ENCODE results near the gene VPS13D.
"Not testable (repeated sequence)": the region's sequence is repeated elsewhere in the genome, so short reads cannot be mapped to it uniquely, and the experiment has no call there.

VPS13D gene

DNA sequence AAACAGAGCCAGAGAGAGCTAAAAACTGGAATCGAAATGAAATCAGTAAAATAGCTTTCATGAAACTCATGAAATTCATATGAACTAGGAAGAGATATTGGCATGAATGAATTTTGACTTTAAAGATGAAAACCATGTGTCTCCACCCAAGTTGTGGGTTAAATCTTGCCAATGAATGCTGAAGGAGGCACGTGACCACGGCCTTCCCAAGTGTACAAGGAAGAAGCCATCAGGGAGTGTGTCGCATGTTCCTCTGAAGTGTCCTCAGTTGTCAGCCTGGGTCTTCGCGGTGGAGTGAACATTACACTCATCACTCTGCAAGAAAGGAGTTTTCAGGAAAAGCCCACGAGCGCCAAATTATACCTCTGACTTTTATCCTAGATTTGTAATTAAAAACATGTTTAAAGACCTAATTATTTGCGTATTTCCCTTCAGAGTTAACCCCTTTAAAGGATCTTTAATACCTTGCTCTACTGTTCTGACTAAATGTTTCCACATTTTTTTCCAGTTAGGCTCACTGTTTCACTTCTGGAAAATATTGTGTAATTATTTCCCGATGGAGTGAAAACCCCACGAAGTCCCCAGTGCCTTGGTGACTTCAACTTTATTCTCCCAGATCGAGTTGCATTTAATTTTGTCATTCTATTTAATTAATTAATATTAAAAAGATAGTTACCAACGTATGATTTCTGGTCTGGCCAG is 269.9 kb downstream of the VPS13D start:
- no peak for DNase-seq

DNA sequence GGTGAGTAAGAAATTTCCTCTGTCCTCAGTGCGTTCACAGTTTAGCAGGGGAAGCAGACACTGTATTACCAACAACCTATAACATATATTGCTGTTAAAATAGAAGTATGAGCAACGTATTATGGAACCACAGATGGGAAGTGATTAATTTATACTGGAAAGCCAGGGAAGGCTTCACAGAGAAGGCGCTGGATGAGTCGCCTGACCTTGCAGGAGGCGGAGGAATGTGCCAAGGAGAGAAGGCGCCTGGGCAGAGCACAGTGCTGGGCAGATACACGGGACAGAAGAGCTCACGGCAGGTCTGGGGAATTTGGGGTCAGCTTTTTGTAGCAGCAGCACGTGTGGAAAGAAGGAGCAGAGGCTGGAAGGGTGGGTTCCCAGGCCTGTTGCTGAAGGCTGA is 271.8 kb downstream of the VPS13D start:
- peak; percentile 79 for DNase-seq

DNA sequence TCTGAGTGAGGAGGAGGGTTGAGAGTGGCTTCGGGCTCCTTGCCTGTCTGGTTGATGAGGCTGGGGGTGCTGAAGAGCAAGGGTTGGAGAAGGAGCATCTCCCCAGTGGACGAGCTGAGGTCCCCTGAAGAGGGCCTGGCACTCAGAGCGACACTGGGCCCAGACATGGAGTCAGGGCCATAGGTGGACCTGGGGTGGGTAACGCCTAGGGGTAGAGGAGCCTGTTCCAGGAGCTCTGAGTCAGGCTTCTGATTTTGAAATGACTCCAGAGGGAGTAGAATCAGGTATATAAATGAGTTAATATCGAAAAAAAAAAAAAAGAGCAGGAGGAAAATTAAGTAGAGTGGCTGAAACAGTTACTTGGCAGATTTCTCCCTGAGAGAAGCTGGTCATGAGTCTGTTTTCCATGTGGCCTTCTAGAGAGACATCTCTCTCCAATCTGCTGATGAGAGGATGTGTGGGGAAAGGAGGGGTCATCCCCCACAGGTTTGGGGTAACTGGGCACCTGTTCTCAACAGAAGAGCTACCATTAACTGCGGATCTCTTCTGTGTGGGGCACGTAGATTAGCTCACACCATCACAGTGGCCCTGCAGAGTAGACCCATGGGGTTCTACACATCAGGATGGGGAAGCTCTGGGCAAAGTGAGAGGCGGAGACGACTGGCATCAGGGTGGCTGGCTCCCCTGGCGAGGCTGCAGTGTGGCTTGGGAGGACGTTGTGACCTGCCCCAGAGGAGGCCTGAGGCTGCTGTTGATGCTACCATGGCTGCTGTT is 272.7 kb downstream of the VPS13D start:
- no peak for DNase-seq

DNA sequence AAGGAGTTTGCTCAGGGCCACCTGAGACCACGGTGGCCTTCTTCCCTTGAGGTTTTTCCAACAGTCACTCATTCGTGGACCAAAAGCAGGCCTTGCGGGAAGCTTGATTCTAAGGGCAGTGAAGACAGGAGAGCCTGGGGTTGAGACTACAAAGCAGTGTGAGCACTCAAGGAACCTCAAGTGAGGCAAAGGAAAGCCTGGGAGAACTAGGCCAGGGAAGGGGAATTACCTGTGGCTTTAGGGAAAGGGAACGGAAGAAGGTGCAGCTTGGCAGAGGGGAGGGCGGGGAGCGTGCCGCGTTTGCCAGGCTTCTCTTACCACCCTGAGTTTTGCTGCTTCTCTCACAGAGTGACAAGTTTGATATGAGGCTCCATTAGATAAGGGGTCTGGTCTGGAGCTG is 273.9 kb downstream of the VPS13D start:
- DNase-seq = no peak

DNA sequence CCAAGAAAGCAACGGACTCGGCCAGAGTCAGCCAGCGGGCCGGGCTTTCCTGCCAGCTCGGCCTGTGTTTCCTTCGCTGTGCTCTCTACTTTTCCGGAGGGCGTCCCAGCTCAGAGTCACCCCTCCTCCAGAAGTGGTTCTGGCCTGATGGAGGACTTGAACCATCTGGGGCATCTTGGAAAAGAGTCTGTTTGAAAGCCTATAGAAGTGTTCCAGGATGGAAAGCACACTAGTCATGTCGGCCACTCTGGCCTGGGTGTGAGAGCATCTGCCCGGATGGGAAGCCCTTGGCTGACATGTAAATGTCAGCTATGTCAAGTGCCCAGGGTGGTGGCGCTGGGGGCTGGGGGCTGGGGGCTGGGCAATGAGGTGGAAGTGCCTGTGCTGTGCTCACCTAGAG is 274.8 kb downstream of the VPS13D start:
- no peak for DNase-seq

DNA sequence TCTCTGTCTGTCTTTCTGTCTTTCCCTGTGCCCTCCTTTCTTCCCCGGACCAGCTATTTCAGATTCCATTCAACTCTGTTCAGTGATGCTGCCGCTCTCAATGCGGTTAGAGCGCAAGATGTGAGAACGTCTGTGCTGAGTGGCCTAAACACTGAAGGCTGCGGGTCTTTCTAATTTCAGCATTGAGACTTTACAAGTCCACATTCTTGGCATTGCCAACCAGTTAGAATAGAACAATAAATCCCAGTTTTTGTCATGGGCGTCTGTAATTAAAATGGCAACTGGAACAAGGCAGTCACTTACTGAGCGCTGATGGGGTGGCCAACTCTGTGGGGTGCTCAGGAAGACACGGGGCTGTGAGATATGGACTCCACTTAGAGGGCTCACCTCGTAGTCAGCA is 275.4 kb downstream of the VPS13D start:
- DNase-seq = no peak

DNA sequence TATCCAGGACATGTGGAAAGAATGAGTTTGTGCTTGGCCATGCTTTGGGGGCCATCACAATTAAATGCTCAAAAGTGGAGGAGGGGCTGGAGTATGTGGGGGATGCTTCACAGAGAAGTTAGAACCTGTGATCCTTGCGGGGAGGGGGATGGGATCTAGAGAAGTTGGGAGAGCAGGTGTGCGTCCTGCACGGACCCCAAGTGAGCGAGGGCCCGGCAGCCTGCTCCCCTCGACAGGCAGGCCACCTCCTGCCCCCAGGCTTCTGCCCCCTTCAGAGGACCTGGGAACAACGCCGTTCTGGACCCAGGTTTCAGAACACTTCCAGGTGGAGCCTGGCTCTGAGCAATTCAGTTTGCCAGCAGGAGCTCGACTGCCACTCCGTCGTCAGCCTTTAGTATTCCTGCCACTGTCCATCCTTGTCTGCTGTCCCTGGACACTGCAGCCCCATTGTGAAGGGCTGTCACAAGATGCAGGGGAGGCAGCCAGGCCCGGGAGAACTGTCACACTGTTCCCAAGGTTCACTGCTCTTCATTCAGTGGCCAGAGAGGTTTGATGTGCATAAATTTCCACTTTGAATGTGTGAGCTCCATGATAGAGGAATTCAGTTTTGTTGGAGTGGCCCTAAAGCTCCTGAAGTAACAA is 275.9 kb downstream of the VPS13D start:
- DNase-seq = no peak

DNA sequence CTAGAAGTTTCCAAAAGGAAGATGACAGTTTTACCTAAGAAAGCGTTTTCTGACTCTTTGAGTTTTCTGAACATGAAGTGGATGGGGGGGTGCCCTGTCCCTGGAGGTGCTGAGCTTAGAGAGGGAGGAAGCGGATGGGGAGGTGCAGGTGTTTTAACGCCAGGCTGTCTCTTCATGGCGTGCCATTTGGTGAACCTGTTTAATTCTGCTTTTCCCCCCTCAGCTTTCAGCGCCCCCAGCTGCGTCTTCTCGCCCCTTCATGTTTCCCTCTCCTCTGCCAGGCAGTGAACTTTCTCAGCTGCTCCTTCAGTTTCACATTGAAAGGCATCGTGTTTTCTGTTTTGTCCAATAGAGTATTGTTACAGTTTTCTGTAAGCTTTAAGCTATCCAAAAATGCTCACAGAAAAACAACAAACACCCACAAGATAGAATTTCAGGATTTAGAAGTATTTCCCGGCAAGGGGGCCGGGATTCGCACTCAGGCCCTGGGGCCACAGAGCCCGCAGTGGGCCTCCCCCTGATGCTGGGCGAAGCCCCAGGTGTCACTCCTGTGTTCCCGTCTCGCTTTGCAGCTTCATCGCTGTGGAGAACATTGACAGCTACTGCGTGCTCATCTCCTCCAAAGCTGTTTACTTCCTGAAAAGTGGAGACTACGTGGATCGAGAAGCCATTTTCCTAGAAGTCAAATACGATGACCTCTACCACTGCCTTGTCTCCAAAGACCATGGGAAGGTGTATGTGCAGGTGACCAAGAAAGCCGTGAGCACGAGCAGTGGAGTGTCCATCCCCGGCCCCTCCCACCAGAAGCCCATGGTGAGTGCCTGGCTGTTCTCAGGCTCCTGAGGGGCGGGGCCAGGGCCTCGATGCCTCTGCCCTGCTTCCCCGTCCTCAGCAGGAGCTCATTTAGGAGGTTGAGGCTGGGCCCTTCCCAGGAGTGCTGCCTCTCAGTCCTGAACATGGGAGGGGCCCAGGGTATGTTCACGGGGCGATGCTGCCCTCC is 276.8 kb downstream of the VPS13D start:
- DNase-seq = no peak

DNA sequence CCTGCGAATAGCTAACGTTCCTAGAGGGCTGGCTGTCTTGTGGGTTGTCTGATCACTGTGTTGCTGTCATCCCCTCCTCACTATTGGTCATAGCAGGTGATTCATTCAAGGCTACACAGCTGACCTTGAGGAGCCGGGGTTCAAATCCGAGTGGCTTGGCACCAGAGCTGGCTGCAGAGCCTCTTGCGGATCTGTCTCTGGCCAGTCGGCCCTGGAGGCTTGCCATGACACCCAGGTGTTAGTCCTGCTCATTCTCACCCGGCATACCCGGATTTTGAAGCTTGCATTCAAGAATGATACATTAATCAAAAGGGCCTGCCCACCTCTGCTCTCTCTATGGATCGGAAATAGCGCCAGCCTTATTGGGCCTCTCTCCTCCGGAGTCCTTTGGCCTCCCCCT is 277.8 kb downstream of the VPS13D start:
- no peak for DNase-seq

DNA sequence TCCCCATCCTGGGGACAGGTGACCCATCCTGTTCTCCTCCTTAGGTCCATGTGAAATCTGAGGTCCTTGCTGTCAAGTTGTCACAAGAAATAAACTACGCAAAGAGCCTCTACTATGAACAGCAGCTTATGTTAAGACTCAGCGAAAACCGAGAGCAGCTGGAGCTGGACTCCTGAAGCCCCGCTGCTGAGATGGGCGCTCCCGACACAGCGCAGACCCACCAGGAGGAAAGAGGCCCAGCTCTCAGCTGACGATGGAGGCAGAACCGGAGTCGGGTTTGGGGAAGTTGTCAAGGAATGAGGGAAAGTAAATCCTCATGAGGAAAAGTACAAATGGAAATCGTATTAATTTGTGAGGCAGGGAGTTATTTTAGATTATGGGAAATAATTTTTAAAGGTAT is 279.0 kb downstream of the VPS13D start:
- DNase-seq = no peak

DNA sequence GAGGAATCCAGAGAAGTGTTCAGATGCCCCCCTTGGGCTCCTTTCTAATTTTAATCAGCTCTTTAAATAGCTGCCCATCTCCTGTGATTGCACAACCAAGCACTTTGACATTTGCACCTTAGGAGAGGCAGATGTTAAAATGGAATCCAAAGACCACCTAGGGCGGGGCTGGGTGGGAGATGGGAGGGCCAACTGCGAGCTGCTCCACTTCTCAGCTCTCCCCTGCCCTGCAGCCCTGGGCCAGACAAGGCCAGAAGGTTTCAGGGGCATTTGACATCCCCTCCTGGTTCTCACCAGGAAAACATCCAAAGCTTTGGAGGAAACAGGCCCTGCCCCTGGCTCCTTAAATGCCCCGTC is 281.3 kb downstream of the VPS13D start:
- DNase-seq = no peak

DNA sequence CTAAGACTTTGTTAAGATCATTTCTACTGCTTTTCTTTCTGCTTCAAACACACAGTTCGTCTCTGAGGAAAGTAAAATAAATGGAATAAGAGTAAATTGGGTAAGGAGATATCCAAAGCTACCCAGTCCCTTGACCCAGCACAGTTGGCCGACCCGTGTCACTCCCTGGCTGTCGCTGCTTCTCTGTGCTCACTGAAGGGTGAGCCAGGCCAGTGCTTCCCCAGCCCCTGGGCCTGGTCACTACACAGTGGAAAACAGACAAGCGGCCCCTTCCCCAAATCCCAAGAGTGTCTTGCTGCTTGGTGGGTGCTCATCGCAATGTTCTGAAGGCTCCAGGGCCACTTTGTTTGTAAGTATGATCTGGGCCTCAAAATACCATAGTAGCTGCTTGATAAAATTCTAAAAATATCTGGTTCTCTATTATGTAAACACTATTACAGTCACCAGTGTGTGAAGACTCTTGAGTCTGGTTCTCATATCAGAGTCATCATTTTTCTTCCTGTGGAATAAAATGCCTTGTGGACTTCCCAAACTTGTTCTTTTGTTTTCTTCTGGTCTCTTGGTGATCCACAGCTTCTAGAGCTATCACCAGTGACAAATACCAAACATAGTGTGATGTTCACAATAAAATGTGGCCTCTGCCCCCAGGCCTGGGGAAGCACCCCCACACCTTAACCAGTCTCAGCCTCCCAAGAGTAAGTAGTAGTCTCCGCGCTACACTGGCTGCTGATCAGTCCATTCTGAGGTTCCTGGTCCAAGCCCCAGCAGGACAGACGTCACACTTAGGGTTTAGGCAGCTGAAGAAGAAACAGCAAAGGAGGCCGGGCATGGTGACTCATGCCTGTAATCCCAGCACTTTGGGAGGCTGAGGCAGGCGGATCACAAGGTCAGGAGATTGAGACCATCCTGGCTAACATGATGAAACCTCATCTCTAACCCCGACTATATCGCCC is 282.0 kb downstream of the VPS13D start:
- peak; percentile 30 for DNase-seq

DNA sequence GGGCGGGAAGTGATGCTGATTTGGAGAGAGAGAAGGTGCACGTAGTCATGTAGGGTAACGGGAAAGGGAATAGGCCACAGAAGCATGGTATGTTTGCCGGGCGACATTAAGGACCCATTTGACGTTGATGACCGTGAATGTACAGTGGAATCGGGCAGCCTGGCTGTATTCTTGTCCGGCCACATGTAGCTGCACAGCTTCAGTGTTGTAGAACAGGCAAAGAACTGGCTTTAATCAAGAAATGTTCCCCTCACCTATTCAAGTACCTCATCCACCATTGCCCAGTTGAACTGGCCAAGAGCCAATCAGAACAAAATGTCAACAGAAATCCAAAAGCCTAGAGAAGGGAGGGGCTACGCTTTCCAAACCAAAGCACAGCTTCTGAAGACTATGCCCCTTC is 283.4 kb downstream of the VPS13D start:
- no peak for DNase-seq

DNA sequence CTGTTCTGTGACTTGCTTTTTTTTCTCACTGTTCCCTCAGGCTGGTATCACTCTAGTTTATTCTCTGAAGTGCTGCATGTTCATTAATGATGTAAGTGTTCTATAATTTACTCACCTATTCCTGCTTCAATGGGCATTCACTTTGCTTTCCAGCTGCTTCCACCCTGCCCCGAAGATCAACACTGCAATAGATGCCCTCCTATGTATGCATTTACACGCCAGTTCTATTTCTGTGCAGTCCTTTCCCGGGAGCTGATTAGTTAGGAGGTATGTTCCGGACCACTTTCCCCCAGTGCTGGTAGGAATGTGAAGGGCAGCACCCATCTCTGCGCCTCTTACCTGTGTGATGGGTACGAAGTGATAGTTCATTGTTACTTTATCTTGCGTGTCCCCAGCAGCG is 284.8 kb downstream of the VPS13D start:
- DNase-seq = no peak

DNA sequence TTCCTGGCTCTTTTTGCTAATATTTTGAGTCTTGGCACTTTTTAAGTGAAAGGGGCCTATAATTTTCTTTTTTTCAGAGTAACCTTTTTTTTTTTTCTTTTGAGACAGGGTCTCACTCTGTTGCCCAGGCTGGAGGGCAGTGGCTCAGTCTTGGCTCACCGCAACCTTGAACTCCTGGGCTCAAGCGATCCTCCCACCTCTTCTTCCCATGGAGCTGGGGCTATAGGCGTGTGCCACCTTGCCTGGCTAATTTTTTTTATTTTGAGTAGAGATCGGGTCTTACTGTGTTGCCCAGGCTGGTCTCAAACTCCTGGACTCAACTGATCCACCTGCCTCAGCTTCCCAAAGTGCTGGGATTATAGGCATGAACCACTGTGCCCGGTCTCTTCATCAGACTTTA is 285.4 kb downstream of the VPS13D start:
- no peak for DNase-seq

DNA sequence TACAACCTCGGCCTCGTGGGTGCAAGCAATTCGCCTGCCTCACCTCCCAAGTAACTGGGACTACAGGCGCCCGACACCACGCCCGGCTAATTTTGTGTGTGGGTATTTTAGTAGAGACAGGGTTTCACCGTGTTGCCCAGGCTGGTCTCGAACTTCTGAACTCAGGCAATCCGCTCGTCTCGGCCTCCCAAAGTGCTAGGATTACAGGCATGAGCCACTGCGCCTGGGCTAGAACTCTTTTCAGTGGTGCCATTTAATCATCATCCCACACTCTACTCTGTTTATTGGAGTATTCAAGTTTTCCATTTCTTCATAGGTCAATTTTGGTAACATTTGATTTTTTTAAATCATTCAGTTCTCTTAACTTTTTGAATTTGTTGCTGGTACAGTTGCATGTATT is 286.9 kb downstream of the VPS13D start:
- no peak for DNase-seq

DNA sequence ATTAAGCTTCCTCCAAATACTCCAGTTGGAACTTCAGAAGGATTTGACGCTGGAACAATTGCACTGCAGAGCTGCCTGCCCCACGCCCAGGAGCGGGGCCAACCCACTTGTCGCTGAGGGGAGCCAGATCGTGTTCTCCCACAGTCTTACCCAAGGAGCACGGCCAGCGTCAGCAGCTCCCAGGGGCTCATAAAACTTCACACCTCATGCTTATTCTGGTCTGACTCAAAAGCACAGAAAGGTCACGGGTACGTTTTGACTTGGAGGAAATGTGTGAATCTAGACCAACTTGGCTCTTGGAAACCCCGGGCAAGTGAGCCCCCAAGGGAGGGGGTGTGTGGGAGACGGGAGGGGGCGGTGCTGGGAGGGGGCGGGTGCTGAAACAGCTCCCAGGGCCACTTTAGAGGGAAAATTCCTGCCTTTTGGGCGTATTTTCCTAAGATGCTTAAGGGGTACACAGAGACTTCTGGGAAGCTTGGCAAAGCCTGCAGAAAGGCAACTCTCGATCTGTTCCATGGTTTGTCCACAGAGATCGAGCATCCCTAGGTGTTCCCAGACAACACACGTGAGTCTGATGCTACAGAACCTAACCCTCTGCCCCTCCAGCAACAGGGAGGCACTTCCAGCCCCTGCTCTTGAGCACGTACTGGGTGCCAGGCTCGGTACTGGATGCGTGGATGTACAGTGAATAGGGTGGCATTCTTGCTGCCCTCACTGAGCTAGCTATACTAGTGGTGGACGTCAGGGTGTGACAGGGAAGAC is 289.3 kb downstream of the VPS13D start:
- DNase-seq = peak; percentile 7

DNA sequence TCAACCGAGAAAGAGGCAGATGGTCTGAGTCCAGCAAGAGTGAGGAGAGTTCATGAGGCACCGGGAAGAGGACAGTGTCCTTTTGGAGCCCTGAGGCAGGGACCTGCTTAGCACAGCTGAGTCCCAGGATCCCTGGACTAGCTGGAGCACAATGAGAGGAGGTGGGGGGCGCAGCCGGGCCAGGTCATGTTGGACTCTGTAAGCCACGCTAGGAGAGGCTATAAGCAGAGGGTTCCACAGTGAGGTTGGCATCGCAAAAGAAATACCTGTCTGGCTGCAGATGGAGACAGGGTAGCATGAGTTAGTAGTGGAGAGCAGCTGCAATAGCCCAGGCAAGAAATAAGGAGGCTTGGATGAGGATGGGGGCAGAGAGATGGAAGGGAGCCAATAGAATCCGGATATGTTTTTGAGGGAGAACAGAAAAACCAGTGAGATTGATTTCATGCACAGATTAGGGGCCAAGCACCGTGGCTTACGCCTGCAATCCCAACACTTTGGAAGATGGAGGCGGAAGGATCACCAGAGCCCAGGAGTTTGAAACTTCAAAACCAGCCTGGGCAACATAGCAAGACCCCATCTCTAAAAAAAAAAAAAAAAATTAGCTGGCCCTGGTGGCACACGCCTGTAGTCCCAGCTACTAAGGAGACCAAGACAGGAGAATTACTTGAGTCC is 290.0 kb downstream of the VPS13D start:
- no peak for DNase-seq

DNA sequence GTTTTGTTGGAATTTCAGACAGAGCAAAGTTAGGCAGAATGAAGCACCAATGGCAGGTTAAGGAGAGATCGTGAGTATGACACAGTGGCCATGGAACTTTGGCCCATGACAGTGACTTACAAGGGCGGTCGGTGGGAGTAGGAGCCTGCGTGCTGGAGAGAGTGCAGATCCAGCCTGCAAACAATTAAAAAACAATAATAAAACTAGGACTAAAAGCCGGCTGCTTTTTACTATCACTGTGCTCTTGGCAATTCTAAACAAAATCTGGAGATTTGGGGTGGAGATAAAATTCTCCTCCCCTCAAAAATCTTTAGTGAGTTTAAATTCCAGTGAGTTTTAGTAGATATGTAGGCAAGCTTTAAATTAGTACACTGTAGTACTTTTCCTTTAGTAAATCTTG is 291.3 kb downstream of the VPS13D start:
- DNase-seq = no peak

DNA sequence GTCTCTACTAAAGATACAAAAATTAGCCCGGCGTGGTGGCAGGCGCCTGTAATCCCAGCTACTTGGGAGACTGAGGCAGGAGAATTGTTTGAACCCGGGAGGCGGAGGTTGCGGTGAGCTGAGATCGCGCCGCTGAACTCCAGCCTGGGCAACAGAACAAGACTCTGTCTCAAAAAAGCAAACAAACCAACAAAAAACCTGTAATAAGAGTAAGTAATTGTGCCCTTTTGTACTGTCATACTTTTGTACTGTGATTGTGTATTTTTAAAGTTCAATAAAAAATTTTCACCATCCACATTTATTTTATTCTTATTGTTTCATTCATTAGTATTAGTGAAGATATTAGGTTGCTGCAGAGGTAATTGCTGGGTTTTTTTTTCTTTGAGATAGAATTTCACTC is 292.9 kb downstream of the VPS13D start:
- DNase-seq = not testable (repeated sequence)

Data from HCEC 1CT (cell line).